ENCODE measurements around the gene PDK3.

GRCh38 chrX:24485976-24486680 lies 21.0 kb downstream of the PDK3 start:
- TF ChIP-seq CTCF (conservative IDR thresholded peaks at IDR 0.05; ENCODE audit: low read depth, low read length) (no peak), EZH2 (IDR thresholded peaks at IDR 0.05; ENCODE audit: low read length, unreplicated experiment) (no peak)
